ENCODE results near the gene SGCG.

DNA sequence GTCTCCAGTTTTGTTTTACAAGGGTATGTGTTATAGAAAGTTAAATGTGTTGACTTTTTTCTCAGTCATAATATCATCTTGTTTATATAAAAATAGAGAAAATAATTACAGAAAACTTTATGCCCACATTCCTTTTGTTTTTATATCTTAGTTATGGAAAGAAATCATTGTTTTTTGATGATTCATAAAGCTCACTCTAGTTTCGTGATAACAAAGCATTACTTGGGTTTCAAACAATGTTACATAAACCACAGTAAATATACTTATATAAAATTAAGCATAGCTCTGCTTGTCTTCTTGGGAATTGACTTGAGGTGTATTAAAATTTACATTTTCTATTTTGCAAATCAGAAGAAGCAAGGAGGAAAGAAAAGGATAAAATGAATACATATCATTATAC lies 111.8 kb downstream of the SGCG start:
- TF ChIP-seq, protein P1, sequence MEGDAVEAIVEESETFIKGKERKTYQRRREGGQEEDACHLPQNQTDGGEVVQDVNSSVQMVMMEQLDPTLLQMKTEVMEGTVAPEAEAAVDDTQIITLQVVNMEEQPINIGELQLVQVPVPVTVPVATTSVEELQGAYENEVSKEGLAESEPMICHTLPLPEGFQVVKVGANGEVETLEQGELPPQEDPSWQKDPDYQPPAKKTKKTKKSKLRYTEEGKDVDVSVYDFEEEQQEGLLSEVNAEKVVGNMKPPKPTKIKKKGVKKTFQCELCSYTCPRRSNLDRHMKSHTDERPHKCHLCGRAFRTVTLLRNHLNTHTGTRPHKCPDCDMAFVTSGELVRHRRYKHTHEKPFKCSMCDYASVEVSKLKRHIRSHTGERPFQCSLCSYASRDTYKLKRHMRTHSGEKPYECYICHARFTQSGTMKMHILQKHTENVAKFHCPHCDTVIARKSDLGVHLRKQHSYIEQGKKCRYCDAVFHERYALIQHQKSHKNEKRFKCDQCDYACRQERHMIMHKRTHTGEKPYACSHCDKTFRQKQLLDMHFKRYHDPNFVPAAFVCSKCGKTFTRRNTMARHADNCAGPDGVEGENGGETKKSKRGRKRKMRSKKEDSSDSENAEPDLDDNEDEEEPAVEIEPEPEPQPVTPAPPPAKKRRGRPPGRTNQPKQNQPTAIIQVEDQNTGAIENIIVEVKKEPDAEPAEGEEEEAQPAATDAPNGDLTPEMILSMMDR (conservative IDR thresholded peaks at IDR 0.05; ENCODE audit: low read length), result no peak
- TF ChIP-seq EZH2phosphoT487 (IDR thresholded peaks at IDR 0.05; ENCODE audit: borderline replicate concordance), result no peak

Measured in Loucy (cell line).